ENCODE results near the gene WDFY4.

DNA sequence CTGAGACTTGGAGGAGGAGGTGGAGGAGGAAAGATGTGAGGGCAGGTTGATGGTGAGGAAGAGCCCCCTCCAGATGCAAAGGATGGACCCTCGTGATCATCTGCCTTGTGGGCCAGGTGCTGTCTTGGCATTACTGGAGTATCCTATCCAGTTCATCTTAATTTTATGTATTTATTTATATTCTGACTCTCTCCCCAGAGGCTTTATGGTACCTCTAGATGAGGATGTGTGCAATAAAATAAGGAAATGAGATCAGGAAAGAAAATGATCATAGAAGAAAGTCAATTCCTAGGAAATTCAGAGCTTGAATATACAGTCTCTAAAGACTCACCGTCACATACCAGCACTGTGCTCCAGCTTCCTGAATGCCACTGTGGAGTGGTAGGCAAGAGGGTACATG, 160.8 kb downstream of the WDFY4 start:
- no peak for TF ChIP-seq EZH2phosphoT487 (IDR thresholded peaks at IDR 0.05; ENCODE audit: borderline replicate concordance)
- TF ChIP-seq, protein P1, sequence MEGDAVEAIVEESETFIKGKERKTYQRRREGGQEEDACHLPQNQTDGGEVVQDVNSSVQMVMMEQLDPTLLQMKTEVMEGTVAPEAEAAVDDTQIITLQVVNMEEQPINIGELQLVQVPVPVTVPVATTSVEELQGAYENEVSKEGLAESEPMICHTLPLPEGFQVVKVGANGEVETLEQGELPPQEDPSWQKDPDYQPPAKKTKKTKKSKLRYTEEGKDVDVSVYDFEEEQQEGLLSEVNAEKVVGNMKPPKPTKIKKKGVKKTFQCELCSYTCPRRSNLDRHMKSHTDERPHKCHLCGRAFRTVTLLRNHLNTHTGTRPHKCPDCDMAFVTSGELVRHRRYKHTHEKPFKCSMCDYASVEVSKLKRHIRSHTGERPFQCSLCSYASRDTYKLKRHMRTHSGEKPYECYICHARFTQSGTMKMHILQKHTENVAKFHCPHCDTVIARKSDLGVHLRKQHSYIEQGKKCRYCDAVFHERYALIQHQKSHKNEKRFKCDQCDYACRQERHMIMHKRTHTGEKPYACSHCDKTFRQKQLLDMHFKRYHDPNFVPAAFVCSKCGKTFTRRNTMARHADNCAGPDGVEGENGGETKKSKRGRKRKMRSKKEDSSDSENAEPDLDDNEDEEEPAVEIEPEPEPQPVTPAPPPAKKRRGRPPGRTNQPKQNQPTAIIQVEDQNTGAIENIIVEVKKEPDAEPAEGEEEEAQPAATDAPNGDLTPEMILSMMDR (conservative IDR thresholded peaks at IDR 0.05; ENCODE audit: low read length) = no peak
